CD4-positive, alpha-beta T cell treated with Interleukin-17A for 4 hours (primary cell): ENCODE measurements around the gene ZSWIM9.
"Not testable (repeated sequence)": the region's sequence is repeated elsewhere in the genome, so short reads cannot be mapped to it uniquely, and the experiment has no call there.

ENCODE experiments used
- DNase-seq: peaks from one replicate; pipeline ENCODE4 v3.0.0-alpha.2; 2020; ENCODE audit warnings: mixed read lengths

ZSWIM9 gene

DNA sequence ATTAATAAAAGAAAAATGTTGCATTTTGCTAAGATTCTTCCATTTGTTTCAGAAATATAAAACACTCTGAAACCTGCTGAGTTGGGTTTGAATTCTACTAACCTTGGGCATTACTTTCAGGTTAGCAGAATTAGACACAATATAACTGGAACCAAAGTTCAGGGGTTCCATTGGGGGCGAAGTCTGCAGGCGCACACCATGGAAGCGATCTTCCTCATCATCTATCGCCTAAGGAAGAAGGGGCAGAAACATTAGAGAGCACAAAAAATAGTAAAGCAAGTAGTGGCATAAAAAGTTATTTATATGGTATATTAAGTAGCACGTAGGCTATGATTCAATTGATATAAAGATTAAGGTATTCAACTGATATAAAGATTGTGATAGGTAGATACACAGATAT, 51.1 kb downstream of the ZSWIM9 start:
- DNase-seq = no peak

DNA sequence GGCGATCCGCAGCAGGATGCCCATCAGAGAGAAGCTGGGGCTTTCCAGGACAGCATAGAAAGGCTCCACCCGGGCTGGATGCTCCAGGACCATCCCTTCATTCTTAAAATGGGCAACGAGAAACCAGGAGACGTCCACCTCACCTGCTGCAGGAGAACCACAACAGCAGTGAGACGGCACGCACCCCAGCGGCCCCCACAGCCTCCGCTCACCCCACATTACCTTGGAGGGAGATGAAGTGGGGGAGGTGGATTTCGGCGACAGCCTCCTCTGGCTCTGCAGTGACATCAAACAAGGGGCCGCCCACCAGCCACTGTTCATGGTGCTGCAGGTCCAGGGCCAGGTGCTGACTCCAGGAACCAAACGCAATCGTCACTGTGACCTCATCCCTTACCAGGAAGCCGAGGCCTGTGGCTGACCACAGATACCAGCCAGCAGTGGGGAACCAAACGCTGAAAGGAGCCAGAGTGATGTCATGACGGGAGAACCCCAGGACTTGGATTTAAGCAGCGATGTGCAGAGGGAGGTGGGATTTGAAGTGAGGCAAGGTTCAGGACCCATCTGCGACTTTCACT, 60.2 kb downstream of the ZSWIM9 start:
- DNase-seq = no peak

DNA sequence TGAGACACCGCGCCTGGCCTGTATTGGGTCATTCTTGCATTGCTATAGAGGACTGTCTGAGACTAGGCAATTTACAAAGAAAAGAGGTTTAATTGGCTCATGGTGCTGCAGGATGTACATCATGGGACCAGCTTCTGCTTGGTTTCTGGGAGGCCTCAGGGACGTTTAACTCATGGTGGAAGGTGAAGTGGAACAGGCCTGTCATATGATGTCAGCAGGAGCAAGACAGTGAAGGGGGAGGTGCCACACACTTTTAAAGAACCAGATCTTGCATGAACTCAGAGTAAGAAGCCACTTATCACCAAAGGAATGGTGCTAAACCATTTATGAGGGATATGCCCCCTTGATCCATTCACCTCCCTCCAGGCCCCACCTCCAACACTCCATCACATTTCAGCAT, 66.6 kb downstream of the ZSWIM9 start:
- no peak for DNase-seq

GRCh38 chr19:48239120-48239519, 68.6 kb downstream of the ZSWIM9 start:
- no peak for DNase-seq

- DNase-seq = no peak
These were observed 69.2 kb downstream of the ZSWIM9 start for GRCh38 chr19:48239582-48240141.

- not testable (repeated sequence) for DNase-seq
These were observed 71.3 kb downstream of the ZSWIM9 start for GRCh38 chr19:48241771-48242170.

GRCh38 chr19:48244281-48244680, 73.8 kb downstream of the ZSWIM9 start:
- DNase-seq = peak; percentile 65

GRCh38 chr19:48246101-48246500, 75.6 kb downstream of the ZSWIM9 start:
- DNase-seq = no peak

- DNase-seq = no peak
These were observed 76.7 kb downstream of the ZSWIM9 start for GRCh38 chr19:48247212-48247611.
